Stimulated activated CD4-positive, alpha-beta T cell treated with anti-CD3 and anti-CD28 coated beads, Interleukin-4, amount 100 ng/mL, for 1 hour (primary cell): Measurements from ENCODE around the gene FABP3.

ENCODE experiments used
- DNase-seq: peaks from one replicate; pipeline ENCODE4 v3.0.0-alpha.2; 2020

Gene FABP3

GRCh38 chr1:31373056-31373896, at the start of gene FABP3:
TSS of gene FABP3 (minus strand) at chr1:31373076. CDS start at chr1:31373014, 62 bp downstream.
- peak; percentile 10 for DNase-seq

GRCh38 chr1:31421371-31422040, 48.6 kb upstream of the FABP3 start:
- DNase-seq = no peak

GRCh38 chr1:31420716-31421115, 47.8 kb upstream of the FABP3 start:
- DNase-seq = no peak

GRCh38 chr1:31418626-31419323, 45.9 kb upstream of the FABP3 start:
- DNase-seq = no peak

GRCh38 chr1:31417148-31417547, 44.3 kb upstream of the FABP3 start:
- DNase-seq = no peak

GRCh38 chr1:31416101-31416736, 43.3 kb upstream of the FABP3 start:
- DNase-seq = no peak

- no peak for DNase-seq
Measured at GRCh38 chr1:31415658-31416057, 42.8 kb upstream of the FABP3 start.

- DNase-seq = no peak
Measured at GRCh38 chr1:31414980-31415370, 42.1 kb upstream of the FABP3 start.

GRCh38 chr1:31413405-31414001, 40.6 kb upstream of the FABP3 start:
- peak; percentile 24 for DNase-seq

GRCh38 chr1:31412732-31413404, 40.0 kb upstream of the FABP3 start, which contains the start of gene SERINC2:
TSS of gene SERINC2 (plus strand) at chr1:31413213. CDS start at chr1:31413266, 53 bp downstream.
- DNase-seq = peak; percentile 25

GRCh38 chr1:31412205-31412604, 39.3 kb upstream of the FABP3 start:
- DNase-seq = no peak

- DNase-seq = no peak
Measured at GRCh38 chr1:31410871-31411270, 38.0 kb upstream of the FABP3 start.

- no peak for DNase-seq
Measured at GRCh38 chr1:31409946-31410858, 37.3 kb upstream of the FABP3 start.

GRCh38 chr1:31408788-31409318, 36.0 kb upstream of the FABP3 start:
- DNase-seq = no peak

- no peak for DNase-seq
Measured at GRCh38 chr1:31407029-31407626, 34.3 kb upstream of the FABP3 start.

GRCh38 chr1:31405578-31406245, 32.8 kb upstream of the FABP3 start:
- DNase-seq = no peak

- no peak for DNase-seq
Measured at GRCh38 chr1:31401241-31401640, 28.4 kb upstream of the FABP3 start.

GRCh38 chr1:31400393-31400792, 27.5 kb upstream of the FABP3 start:
- no peak for DNase-seq

- DNase-seq = no peak
Measured at GRCh38 chr1:31399976-31400375, 27.1 kb upstream of the FABP3 start.

GRCh38 chr1:31398246-31398645, 25.4 kb upstream of the FABP3 start:
- DNase-seq = no peak
